Mammary epithelial cell (primary cell): ENCODE data around the gene CDH18.

Source experiments
- EZH2 ChIP-seq: IDR thresholded peaks from 2 replicates; pipeline ENCODE4 v1.6.1; 2012; ENCODE audit warnings: low read length, inconsistent platforms, borderline replicate concordance
- TF ChIP-seq, protein P1 (sequence below), 2 donors: IDR thresholded peaks in 1 of 2; conservative IDR thresholded peaks in 1 of 2; 2 replicates each; pipeline ENCODE4 v1.5.1; 2011 to 2012; ENCODE audit warnings: inconsistent platforms in 2 of 2, low read length in 2 of 2, mild to moderate bottlenecking in 2 of 2, control low read depth in 1 of 2, low read depth in 1 of 2; ENCODE audit not compliant: insufficient read depth in 1 of 2; ENCODE audit errors: extremely low read depth in 1 of 2

DNA sequence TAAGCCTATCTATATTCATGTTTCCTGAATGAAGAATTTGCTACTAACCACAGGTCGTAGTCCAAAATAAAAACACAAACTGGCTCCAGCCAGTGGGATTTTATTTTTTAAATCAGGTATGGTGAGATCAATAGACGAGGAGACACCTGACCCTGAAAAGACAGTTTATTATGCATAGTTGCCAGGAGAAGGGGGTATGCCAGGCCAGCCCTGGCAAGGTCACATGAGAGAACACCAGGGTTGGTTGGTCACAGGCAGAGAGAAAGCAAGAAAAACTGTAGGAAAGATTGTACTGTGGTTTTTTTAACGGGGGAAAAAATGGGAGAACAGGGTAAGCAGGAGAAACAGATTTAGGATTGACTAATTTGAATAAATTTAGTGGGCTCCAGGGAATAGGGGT lies 125.3 kb downstream of the CDH18 start:
- TF ChIP-seq, protein P1, sequence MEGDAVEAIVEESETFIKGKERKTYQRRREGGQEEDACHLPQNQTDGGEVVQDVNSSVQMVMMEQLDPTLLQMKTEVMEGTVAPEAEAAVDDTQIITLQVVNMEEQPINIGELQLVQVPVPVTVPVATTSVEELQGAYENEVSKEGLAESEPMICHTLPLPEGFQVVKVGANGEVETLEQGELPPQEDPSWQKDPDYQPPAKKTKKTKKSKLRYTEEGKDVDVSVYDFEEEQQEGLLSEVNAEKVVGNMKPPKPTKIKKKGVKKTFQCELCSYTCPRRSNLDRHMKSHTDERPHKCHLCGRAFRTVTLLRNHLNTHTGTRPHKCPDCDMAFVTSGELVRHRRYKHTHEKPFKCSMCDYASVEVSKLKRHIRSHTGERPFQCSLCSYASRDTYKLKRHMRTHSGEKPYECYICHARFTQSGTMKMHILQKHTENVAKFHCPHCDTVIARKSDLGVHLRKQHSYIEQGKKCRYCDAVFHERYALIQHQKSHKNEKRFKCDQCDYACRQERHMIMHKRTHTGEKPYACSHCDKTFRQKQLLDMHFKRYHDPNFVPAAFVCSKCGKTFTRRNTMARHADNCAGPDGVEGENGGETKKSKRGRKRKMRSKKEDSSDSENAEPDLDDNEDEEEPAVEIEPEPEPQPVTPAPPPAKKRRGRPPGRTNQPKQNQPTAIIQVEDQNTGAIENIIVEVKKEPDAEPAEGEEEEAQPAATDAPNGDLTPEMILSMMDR (conservative IDR thresholded peaks at IDR 0.05 in 1 of 2, IDR thresholded peaks at IDR 0.05 in 1 of 2; ENCODE audit: extremely low read depth in 1 of 2, insufficient read depth in 1 of 2, low read depth in 1 of 2, low read length in 2 of 2): no peak
- TF ChIP-seq EZH2: no peak
